NCI-H446 (cell line): ENCODE measurements around the gene TRAF3.
"Not testable (repeated sequence)": the region's sequence is repeated elsewhere in the genome, so short reads cannot be mapped to it uniquely, and the experiment has no call there.

Experiments
- DNase-seq, 2 experiments: peaks; one replicate each; lab custom pipeline; 2025; lab: John Stamatoyannopoulos, UW

TRAF3 gene

GRCh38 chr14:102828151-102828550 lies 50.9 kb downstream of the TRAF3 start:
- DNase-seq: no peak

GRCh38 chr14:102829016-102829548 lies 51.8 kb downstream of the TRAF3 start:
- peak; percentile 28 to 46 for DNase-seq

DNA sequence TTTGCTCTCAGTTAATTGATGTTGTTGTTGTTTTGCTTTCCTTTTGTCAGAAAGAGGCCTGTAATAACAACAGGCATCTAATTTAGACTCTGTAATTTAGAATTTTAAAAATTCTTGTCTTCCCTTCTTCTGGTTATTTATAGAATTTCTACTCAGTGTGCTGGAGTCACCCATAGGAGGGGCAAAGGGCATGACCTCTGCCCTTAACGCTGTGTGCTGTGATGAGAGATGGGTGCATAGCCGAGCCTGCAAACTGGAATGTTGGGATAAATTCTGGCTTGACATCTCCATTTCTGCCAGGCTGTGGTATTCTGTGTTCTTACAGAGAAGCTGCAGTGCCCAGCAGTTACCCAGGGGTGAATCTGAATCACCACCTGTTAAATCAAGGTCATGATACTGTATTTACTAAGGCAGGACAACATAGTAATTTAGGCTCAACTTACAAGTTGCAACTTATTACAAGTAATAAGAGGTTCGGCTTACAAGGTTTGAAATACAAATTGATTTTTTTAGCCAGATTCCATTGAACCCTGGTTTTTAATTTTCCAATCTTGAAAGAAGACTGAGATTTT lies 53.3 kb downstream of the TRAF3 start:
- no peak for DNase-seq

GRCh38 chr14:102831163-102831804 lies 54.0 kb downstream of the TRAF3 start:
- DNase-seq: no peak

DNA sequence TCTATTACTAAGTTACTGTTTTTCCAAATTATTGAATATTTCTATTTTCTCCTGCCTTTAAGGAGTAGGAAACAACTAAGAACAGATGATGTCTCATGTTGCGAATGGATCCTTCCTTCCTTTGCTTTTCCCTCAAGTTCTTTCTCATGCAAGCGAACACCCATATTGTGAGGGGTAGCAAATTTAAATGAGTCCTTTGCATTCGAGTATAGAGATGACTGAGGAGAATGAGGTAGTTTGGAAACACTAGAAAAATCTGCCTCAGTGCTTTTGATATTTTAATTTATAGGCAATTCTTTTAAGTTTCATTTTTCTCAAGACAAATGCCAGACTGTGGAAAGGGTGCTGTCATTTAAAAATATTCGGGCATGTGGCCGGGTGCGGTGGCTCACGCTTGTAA lies 56.1 kb downstream of the TRAF3 start:
- no peak for DNase-seq

- DNase-seq: no peak
Measured at GRCh38 chr14:102833991-102834390, 56.7 kb downstream of the TRAF3 start.

- DNase-seq: no peak
Measured at GRCh38 chr14:102835959-102836358, 58.7 kb downstream of the TRAF3 start.

GRCh38 chr14:102837120-102837519 lies 59.9 kb downstream of the TRAF3 start:
- DNase-seq: not testable (repeated sequence)

DNA sequence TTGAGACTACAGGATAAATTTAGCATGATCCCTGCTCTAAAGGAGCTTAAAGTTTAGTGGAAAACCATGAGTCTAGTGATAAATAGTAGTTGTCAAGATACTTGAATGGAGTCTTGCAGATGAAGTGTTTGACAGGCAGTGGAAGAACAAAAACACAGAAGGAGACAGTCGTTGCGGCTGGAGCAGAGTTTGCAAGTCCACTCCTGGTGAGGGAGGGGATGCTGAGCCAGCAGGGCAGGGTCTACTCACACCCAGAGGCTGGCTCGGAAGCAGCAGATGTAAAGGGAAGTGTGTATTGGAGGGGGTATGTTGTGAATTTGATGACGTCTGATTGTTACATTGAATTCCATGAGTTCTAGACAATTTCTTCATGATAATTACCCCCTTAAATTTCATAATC lies 61.3 kb downstream of the TRAF3 start:
- DNase-seq: no peak

DNA sequence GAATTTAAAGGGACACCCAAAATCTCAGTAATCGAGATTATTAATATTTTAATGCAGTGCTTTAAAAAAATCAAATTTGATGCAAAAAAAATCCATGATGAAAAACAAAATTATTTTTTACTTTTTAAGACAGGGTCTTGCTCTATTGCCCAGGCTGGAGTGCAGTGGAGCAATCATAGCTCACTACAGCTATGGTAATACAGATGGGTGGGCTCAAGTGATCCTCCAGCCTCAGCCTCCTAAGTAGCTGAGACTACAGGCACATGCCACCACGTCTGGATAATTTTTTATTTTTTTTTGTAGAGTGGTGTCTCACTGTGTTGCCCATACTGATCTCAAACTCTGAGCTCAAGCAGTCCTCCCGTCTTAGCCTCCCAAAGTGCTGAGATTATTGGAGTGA lies 62.9 kb downstream of the TRAF3 start:
- DNase-seq: no peak

DNA sequence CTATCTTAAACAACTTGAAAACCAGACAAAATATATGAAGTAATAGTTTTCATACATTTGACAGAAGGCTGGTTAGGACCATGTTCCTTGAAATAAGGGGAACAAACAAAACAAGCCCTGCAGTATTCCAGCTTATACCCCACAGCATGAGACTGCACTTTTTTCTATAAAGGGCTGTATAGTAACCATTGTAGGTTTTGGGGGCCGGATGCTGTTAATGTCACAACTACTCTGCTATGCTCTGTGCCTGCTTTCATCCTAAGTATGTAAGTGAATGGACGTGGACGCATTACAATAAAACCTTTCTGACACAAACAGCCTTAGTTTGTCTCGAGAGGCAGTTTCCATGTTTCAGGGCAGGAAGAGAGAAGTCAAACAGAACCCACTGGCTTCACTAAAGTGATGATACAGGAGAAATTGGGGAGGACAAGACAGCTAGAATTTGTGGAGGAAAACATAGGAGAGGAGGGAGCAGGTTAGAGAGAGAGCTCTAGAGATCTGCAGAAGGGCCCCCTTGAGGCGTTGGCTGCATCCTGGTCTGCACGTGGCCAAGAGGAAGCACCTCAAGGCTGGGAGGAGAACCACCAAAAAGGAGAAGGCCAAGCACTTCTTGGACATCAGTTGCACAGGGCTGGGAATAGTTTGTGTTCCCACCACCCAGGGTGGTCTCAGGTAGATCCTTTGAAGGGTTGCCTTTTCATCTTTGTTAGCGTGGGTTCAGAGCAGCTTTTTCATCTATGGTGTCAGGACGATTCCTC lies 63.7 kb downstream of the TRAF3 start:
- no peak for DNase-seq

- peak; percentile 85 to 91 for DNase-seq
Measured at GRCh38 chr14:102848830-102849525, 71.7 kb downstream of the TRAF3 start.

DNA sequence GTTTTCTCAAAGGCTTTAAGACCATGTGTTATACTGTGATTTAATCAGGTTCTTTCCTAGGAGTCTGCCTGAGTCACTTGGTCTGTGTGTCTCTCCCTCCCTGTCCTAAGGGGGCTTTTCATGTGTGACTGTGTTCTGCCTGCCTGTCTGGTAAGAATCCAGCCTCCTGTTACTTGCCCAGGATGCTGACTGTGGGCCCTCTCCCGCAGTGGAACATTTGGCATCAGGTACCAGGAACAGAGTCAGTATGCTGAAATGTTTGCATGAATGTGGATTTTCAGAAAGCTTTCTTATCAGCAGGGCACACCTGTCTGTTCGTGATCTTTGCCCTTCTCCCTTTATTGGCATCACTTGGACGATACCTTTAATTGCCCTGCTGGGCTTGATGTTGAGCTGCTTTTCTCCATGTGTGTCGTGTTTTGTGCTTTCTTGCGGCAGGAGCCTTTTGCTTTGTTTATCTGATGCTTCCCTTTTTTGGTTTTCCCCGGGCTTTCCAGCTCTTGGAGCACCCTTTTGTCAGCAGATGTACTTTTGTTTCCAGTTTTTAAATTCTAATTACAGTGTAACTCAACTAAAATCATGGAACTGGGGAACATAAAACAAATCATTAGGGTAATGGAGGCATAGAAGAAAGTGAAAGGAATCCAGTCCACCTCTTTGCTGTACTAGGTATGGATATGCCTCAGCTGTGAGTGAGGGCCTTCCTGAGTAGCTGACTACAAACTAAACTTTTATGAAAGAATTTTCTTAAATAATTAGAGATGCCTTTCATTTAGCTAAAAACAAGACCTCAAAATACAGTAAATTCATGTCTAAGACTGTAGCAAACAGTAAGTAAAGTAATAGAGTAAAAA lies 72.5 kb downstream of the TRAF3 start:
- peak; percentile 85 to 88 for DNase-seq

DNA sequence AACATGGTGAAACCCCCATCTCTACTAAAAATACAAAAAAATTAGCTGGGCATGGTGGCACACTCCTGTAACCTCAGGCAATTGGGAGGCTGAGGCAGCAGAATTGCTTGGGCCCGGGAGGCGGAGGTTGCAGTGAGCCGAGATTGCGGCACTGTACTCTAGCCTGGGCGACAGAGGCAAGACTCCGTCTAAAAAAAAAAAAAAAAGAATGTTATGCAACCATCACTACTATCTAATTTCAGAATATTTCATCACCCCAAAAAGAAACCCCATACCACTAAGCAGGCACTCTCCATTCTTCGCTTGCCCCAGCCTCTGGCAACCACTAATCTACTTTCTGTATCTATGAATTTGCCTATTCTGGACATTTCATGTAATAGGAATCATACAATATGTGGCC lies 76.4 kb downstream of the TRAF3 start:
- no peak for DNase-seq

DNA sequence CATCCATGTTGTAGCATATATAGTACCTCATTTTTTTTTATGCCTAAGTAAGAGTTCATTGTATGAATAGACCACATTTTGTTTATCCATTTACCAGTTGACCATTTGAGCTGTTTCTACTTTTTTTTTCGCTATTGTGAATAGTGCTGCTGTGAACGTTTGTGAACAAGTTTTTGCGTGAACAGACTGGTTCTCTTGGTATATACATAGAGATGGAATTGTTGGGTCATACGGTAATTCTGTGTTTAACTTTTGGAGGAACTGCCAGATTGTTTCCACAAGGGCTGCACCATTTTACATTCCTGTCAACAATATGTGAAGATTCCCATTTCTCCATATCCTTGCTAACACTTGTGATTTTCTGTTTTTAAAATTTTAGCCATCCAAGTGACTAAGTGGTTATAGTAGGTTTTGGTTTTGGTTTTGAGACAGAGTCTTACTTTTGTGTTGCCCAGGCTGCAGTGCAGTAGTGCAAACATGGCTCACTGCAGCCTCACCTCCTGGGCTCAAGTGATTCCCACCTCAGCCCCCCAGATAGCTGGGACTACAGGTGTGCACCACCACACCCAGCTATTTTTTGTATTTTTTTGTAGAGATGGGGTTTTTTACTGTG lies 76.9 kb downstream of the TRAF3 start:
- no peak for DNase-seq

DNA sequence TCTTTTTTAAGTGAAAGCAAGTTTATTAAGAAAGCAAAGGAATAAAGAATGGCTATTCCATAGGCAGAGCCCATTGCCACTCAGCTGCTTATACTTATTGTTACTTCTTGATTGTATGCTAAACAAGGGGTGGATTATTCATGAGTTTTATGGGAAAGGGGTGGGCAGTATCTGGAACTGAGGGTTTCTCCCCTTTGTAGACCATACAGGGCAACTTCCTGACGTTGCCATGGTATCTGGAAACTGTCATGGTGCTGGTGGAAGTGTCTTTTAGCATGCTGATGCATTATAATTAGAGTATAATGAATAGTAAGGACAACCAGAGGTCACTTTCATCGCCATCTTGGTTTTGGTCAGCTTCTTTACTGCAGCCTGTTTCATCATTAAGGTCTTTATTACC lies 78.9 kb downstream of the TRAF3 start:
- DNase-seq: no peak

GRCh38 chr14:102857444-102857843 lies 80.2 kb downstream of the TRAF3 start:
- no peak for DNase-seq

DNA sequence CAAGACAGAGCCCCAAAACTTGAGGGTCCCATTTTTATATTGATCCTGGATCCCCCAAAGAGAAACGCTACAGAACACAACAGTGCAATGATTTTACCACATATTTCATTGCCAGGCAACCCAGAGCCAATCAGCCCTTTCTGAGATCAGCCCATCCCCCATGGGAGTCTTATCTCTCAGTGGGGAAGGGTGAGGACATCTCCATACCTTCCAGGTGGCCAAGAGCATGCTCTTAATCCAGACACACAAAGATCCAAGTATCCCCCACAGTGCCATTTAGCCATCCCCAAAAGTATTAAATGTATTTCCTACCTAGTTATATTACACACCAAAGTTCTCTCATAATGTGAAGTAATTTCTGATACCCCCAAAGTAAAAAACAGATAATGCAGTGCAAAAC lies 82.7 kb downstream of the TRAF3 start:
- DNase-seq: no peak

DNA sequence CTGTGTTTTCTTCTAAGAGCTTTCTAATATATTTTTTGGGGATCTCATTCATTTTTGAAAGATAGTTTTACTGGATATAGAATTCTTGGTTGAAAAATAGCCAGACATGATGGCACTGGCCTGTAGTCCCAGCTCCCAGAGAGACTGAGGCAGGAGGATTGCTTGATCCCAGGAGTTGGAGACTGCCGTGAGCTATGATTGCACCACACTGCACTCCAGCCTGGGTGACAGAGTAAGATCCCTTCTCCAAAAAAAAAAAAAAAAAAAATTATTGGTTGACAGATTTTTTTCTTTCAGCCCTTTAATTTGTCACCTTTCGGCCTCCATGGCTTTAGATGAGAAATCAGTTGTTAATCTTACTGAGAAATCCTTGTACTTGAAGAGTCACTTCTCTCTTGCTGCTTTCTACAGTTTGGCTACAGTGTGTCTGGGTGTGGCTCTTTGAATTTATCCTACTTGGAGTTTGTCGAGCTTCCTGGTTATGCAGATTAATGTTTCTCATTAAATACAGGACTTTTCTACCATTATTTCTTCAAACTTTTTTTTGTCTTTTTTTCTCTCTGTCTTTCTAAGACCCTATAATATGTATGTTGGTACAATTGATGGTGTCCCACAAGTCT lies 85.0 kb downstream of the TRAF3 start:
- DNase-seq: no peak

DNA sequence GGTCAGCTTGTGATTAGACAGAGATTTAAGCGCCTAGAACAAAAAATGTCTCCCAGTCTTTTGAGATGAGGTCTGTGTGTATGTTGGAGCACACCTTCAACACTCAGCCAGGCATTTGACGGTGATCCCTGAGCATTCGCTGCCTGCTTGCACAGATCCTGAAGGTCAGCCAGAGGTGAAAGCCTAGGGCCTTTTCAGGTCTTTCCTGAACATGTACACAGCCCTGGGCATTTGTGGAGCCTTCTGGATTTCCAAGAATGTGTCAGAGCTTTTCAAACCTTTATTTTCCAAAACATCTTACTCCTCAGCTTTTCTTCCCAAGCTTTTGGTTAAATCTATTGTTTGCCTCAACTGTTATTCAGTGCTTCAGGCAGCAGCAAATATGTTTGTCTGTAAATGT lies 86.1 kb downstream of the TRAF3 start:
- DNase-seq: no peak

DNA sequence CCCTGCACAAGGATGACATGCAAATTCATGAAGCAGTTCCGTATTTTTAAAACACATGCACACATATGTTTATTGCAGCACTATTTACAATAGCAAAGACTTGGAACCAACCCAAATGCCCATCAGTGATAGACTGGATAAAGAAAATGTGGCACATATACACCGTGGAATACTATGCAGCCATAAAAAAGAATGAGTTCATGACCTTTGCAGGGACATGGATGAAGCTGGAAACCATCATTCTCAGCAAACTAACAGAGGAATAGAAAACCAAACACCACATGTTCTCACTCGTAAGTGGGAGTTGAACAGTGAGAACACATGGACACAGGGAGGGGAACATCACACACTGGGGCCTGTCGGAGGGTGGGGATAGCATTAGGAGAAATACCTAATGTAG lies 88.7 kb downstream of the TRAF3 start:
- DNase-seq: not testable (repeated sequence)
